DOHH2 (cell line): ENCODE results near the gene FRMD4B.

Experiments used
- H3F3A ChIP-seq: fragments of 200-600 bp; sonication (generic), shearing (Covaris generic); 2 replicates; pipeline ENCODE4 v1.6.0; 2016; ENCODE audit warnings: antibody characterized with exemption, mild to moderate bottlenecking; ENCODE audit not compliant: control insufficient read depth, insufficient read depth
- H3K27ac ChIP-seq: fragments of 200-600 bp; sonication (generic); 2 replicates; pipeline ENCODE4 v1.5.1; 2014; ENCODE audit warnings: low read depth, mild to moderate bottlenecking, low read length, moderate library complexity
- H3K27me3 ChIP-seq: fragments of 200-600 bp; sonication (generic); 2 replicates; pipeline ENCODE4 v1.6.1; 2014; ENCODE audit warnings: mild to moderate bottlenecking, low read length, mixed read lengths; ENCODE audit not compliant: control insufficient read depth
- H3K36me3 ChIP-seq: fragments of 200-600 bp; sonication (generic); 2 replicates; pipeline ENCODE4 v1.6.1; 2014; ENCODE audit warnings: mild to moderate bottlenecking, low read length, moderate library complexity, mixed read lengths; ENCODE audit not compliant: control insufficient read depth
- H3K4me1 ChIP-seq: fragments of 200-600 bp; sonication (generic); 2 replicates; pipeline ENCODE4 v1.6.1; 2014; ENCODE audit warnings: mild to moderate bottlenecking, low read length, mixed read lengths; ENCODE audit not compliant: control insufficient read depth
- H3K4me2 ChIP-seq: fragments of 200-600 bp; sonication (generic); 2 replicates; pipeline ENCODE4 v1.6.0; 2014; ENCODE audit warnings: mild to moderate bottlenecking, low read length, moderate library complexity
- H3K4me3 ChIP-seq: fragments of 200-600 bp; sonication (generic); 2 replicates; pipeline ENCODE4 v1.5.1; 2014; ENCODE audit warnings: mild to moderate bottlenecking, low read length, mixed read lengths
- H3K79me2 ChIP-seq: fragments of 200-600 bp; sonication (generic); 2 replicates; pipeline ENCODE4 v1.6.1; 2014; ENCODE audit warnings: mild to moderate bottlenecking, low read length, mixed read lengths; ENCODE audit not compliant: control insufficient read depth
- H3K9me2 ChIP-seq: fragments of 200-600 bp; sonication (generic); replicated peaks from 2 replicates; pipeline ENCODE4 v1.6.1; 2014; ENCODE audit warnings: mild to moderate bottlenecking, low read length, mixed read lengths; ENCODE audit not compliant: control insufficient read depth
- H3K9me3 ChIP-seq: fragments of 200-600 bp; sonication (generic); 2 replicates; pipeline ENCODE4 v1.6.1; 2014; ENCODE audit warnings: antibody characterized with exemption, low read length, mixed read lengths; ENCODE audit not compliant: control insufficient read depth, insufficient read depth
- H4K20me1 ChIP-seq: fragments of 200-600 bp; sonication (generic); 2 replicates; pipeline ENCODE4 v1.6.0; 2014; ENCODE audit warnings: low read depth, mild to moderate bottlenecking, antibody characterized with exemption, low read length, moderate library complexity; ENCODE audit not compliant: control insufficient read depth, insufficient read depth
- CTCF ChIP-seq: fragments of 200-600 bp; sonication (generic); IDR thresholded peaks from one replicate; pipeline ENCODE4 v1.5.1; 2014; ENCODE audit warnings: antibody characterized with exemption, mild to moderate bottlenecking, low read depth, low read length; ENCODE audit not compliant: poor library complexity, severe bottlenecking
- EZH2phosphoT487 ChIP-seq: fragments of 200-600 bp; sonication (generic); IDR thresholded peaks from 2 replicates; pipeline ENCODE4 v1.6.1; 2017; ENCODE audit warnings: borderline replicate concordance, mild to moderate bottlenecking, antibody characterized with exemption, low read length, moderate library complexity, mixed read lengths

FRMD4B gene

GRCh38 chr3:69306239-69307185, 79.4 kb downstream of the FRMD4B start:
- Histone ChIP-seq H3K27ac (no peak overlapping the region), H3K36me3 (no peaks in the 10 kb centered on the region), H3K9me3 (no peaks in the 10 kb centered on the region), H4K20me1 (no peaks in the 10 kb centered on the region), H3K4me2 (no peak overlapping the region), H3K9me2 (no peaks in the 10 kb centered on the region), H3K4me1 (no peaks in the 10 kb centered on the region), H3K4me3 (no peak overlapping the region), H3K27me3 (no peaks in the 10 kb centered on the region), H3K79me2 (no peaks in the 10 kb centered on the region), H3F3A (no peaks in the 10 kb centered on the region)
- TF ChIP-seq EZH2phosphoT487: no peak
- TF ChIP-seq CTCF: peak; percentile 81

GRCh38 chr3:69305011-69305410, 80.9 kb downstream of the FRMD4B start:
- no peaks in the 10 kb centered on the region for H3K36me3 ChIP-seq
- H4K20me1 ChIP-seq: no peaks in the 10 kb centered on the region
- H3F3A ChIP-seq: no peaks in the 10 kb centered on the region
- no peaks in the 10 kb centered on the region for H3K79me2 ChIP-seq
- H3K9me3 ChIP-seq: no peaks in the 10 kb centered on the region
- no peak overlapping the region for H3K4me2 ChIP-seq
- H3K4me3 ChIP-seq: no peak overlapping the region
- TF ChIP-seq CTCF: no peak
- TF ChIP-seq EZH2phosphoT487: no peak
- no peaks in the 10 kb centered on the region for H3K9me2 ChIP-seq
- no peaks in the 10 kb centered on the region for H3K4me1 ChIP-seq
- no peaks in the 10 kb centered on the region for H3K27me3 ChIP-seq
- H3K27ac ChIP-seq: no peak overlapping the region

GRCh38 chr3:69304396-69304795, 81.5 kb downstream of the FRMD4B start:
- Histone ChIP-seq H4K20me1 (no peaks in the 10 kb centered on the region), H3K4me3 (no peak overlapping the region), H3K27me3 (no peaks in the 10 kb centered on the region), H3K36me3 (no peaks in the 10 kb centered on the region), H3F3A (no peaks in the 10 kb centered on the region), H3K27ac (no peak overlapping the region), H3K4me2 (no peak overlapping the region), H3K79me2 (no peaks in the 10 kb centered on the region), H3K4me1 (no peaks in the 10 kb centered on the region), H3K9me3 (no peaks in the 10 kb centered on the region), H3K9me2 (no peaks in the 10 kb centered on the region)
- TF ChIP-seq CTCF (no peak), EZH2phosphoT487 (no peak)
